HepG2 (cell line): ENCODE data around the gene C11orf24. TPM values are rescaled to one million over a fixed set of nuclear protein-coding genes. Genes with fewer than 3 reads are reported as not detected.
A peak's percentile ranks its signal among the peaks of the same experiment; 100 is the strongest.

ENCODE experiments used
- ADNP ChIP-seq: sonication (generic); formaldehyde crosslinking; IDR thresholded peaks from 2 replicates; pipeline ENCODE4 v1.4.0; 2020; ENCODE audit warnings: missing genetic modification reagents
- ARNT2 ChIP-seq: sonication (generic); formaldehyde crosslinking; IDR thresholded peaks from 2 replicates; pipeline ENCODE4 v1.8.0; 2022; ENCODE audit warnings: mild to moderate bottlenecking, low read depth, missing genetic modification reagents, moderate library complexity
- CENPBD1 ChIP-seq: sonication (generic); formaldehyde crosslinking; IDR thresholded peaks from 2 replicates; pipeline ENCODE4 v1.8.0; 2022; ENCODE audit warnings: missing genetic modification reagents, low read depth, mild to moderate bottlenecking, borderline replicate concordance
- DPF2 ChIP-seq: sonication (generic); formaldehyde crosslinking; IDR thresholded peaks from 2 replicates; pipeline ENCODE4 v1.4.0; 2020; ENCODE audit warnings: mild to moderate bottlenecking, low read depth, missing genetic modification reagents, borderline replicate concordance
- DZIP1 ChIP-seq: sonication (generic); formaldehyde crosslinking; IDR thresholded peaks from 2 replicates; pipeline ENCODE4 v1.5.0; 2020; ENCODE audit warnings: mild to moderate bottlenecking, missing genetic modification reagents
- E2F5 ChIP-seq: sonication (generic); formaldehyde crosslinking; conservative IDR thresholded peaks from 2 replicates; pipeline ENCODE4 v1.4.0; 2020; ENCODE audit warnings: missing genetic modification reagents
- NFAT5 ChIP-seq: sonication (generic); formaldehyde crosslinking; IDR thresholded peaks from 2 replicates; pipeline ENCODE4 v1.4.0; 2020; ENCODE audit warnings: missing genetic modification reagents
- RBFOX2 ChIP-seq: fragments of 200-400 bp; formaldehyde crosslinking; IDR thresholded peaks from 2 replicates; pipeline ENCODE4 v1.6.1; 2017; ENCODE audit warnings: low read depth, mild to moderate bottlenecking, low read length
- SAFB2 ChIP-seq: sonication (generic); formaldehyde crosslinking; IDR thresholded peaks from 2 replicates; pipeline ENCODE4 v1.5.1; 2020; ENCODE audit warnings: missing genetic modification reagents, low read depth, mild to moderate bottlenecking, borderline replicate concordance
- TBX3 ChIP-seq: fragments of 450-650 bp; IDR thresholded peaks from 2 replicates; pipeline ENCODE4 v1.6.1; 2017; ENCODE audit warnings: antibody characterized with exemption, mild to moderate bottlenecking, inconsistent platforms, borderline replicate concordance
- THRA ChIP-seq: sonication (generic); formaldehyde crosslinking; IDR thresholded peaks from 2 replicates; pipeline ENCODE4 v1.4.0; 2020; ENCODE audit warnings: missing genetic modification reagents, borderline replicate concordance
- ZNF431 ChIP-seq: sonication (generic); formaldehyde crosslinking; IDR thresholded peaks from 2 replicates; pipeline ENCODE4 v1.9.0; 2022; ENCODE audit warnings: missing genetic modification reagents, low read depth, mild to moderate bottlenecking, borderline replicate concordance
- ZNF746 ChIP-seq: sonication (generic); formaldehyde crosslinking; IDR thresholded peaks from 2 replicates; pipeline ENCODE4 v1.8.0; 2022; ENCODE audit warnings: mild to moderate bottlenecking, missing genetic modification reagents
- ZNF770 ChIP-seq: sonication (generic); formaldehyde crosslinking; IDR thresholded peaks from 2 replicates; pipeline ENCODE4 v1.5.0; 2020; ENCODE audit warnings: mild to moderate bottlenecking, missing genetic modification reagents
- polyA plus RNA-seq, 8 experiments: library from polyadenylated mRNA; depleted of rRNA in 3 of 8; stranded (reverse) in 7 of 8; unstranded in 1 of 8; fragments of >200 nt; fragmentation: Illumina TruSeq in 4 of 8; extraction: Trizol in 4 of 8; gene quantifications; 2 replicates each; pipeline versions ENCODE4 v1.2.1 to v1.2.3, GENCODE V29; 2011 to 2016; ENCODE audit warnings: low read depth in 4 of 8, missing spikeins in 1 of 8, mixed read lengths in 1 of 8; ENCODE audit not compliant: insufficient read depth in 1 of 8
- total RNA-seq, 5 experiments: library from RNA; depleted of rRNA; stranded (reverse); fragments of >200 nt; fragmentation: Illumina TruSeq; extraction: Trizol; gene quantifications; 2 replicates each; pipeline ENCODE4 v1.2.3, GENCODE V29; 2016; ENCODE audit warnings: low read depth in 1 of 5

C11orf24 gene
- total and polyA plus RNA-seq, 2 of the 13 experiments (the other 11 are each of a cell fraction or from before 2014, with no cell fraction given) = 52.9 to 55.5 TPM

GRCh38 chr11:68271781-68272608 lies at the start of gene C11orf24 (continued):
- TF ChIP-seq ZNF746 (CRISPR knock-in tag) (no peak; the same call in 1 of the 2 replicates), RBFOX2 (peak; percentile 94), CENPBD1 (no peak; the same call in 1 of the 2 replicates), ZNF770 (CRISPR knock-in tag) (no peak), ARNT2 (CRISPR knock-in tag) (peak; percentile 26; the same call in 1 of the 2 replicates), E2F5 (CRISPR knock-in tag) (no peak), NFAT5 (0 out of 2 replicates have a peak, but pooled peaks have one; percentile 48), THRA (CRISPR knock-in tag) (peak; percentile 79; the same call in 1 of the 2 replicates), SAFB2 (CRISPR knock-in tag) (peak; percentile 64; the same call in 1 of the 2 replicates), DPF2 (CRISPR knock-in tag) (no peak), TBX3 (no peak), DZIP1 (CRISPR knock-in tag) (peak; percentile 67; the same call in 1 of the 2 replicates), ADNP (CRISPR knock-in tag) (no peak), ZNF431 (no peak)
